NT2/D1 (cell line): ENCODE results near the gene CACNB1.

Source experiments
- SUZ12 ChIP-seq: IDR thresholded peaks from 2 replicates; pipeline ENCODE4 v1.6.1; 2011; ENCODE audit not compliant: insufficient read length, insufficient read depth; ENCODE audit errors: extremely low read depth
- YY1 ChIP-seq: IDR thresholded peaks from 2 replicates; pipeline ENCODE4 v1.6.1; 2011; ENCODE audit not compliant: insufficient read length, insufficient read depth
- ZNF274 ChIP-seq: IDR thresholded peaks from 2 replicates; pipeline ENCODE4 v1.6.1; 2011; ENCODE audit warnings: mild to moderate bottlenecking, low read depth, low read length

- no peak for TF ChIP-seq ZNF274
- TF ChIP-seq YY1 = no peak
- TF ChIP-seq SUZ12 = no peak
Observed at GRCh38 chr17:39217734-39218369, 20.4 kb upstream of the CACNB1 start.
